WTC11 (cell line): ENCODE results near the gene SHISA7. TPM values are rescaled to one million over a fixed set of nuclear protein-coding genes. Genes with fewer than 3 reads are reported as not detected.
A peak's percentile ranks its signal among the peaks of the same experiment; 100 is the strongest.

Experiments
- AFF4 ChIP-seq: sonication (generic); formaldehyde crosslinking; IDR thresholded peaks from 2 replicates; pipeline ENCODE4 v1.8.1; 2023; ENCODE audit warnings: mild to moderate bottlenecking, missing genetic modification reagents, borderline replicate concordance
- ARID4B ChIP-seq: sonication (generic); formaldehyde crosslinking; IDR thresholded peaks from 2 replicates; pipeline ENCODE4 v1.8.0; 2023; ENCODE audit warnings: missing genetic modification reagents, mild to moderate bottlenecking, borderline replicate concordance
- CREB1 ChIP-seq: sonication (generic); formaldehyde crosslinking; IDR thresholded peaks from 2 replicates; pipeline ENCODE4 v1.8.0; 2023; ENCODE audit warnings: mild to moderate bottlenecking, missing genetic modification reagents
- ERG ChIP-seq: fragments of 250-450 bp; sonication (Bioruptor Pico); IDR thresholded peaks from 2 replicates; pipeline ENCODE4 v1.8.0; 2021; ENCODE audit warnings: mild to moderate bottlenecking
- ESRRA ChIP-seq: sonication (generic); formaldehyde crosslinking; IDR thresholded peaks from 2 replicates; pipeline ENCODE4 v1.8.1; 2022; ENCODE audit warnings: mild to moderate bottlenecking, missing genetic modification reagents, borderline replicate concordance
- ETV6 ChIP-seq: sonication (generic); formaldehyde crosslinking; IDR thresholded peaks from 2 replicates; pipeline ENCODE4 v1.8.1; 2022; ENCODE audit warnings: mild to moderate bottlenecking, missing genetic modification reagents
- FOXP1 ChIP-seq: sonication (generic); formaldehyde crosslinking; IDR thresholded peaks from 2 replicates; pipeline ENCODE4 v1.8.0; 2022; ENCODE audit warnings: missing genetic modification reagents, mild to moderate bottlenecking, moderate library complexity, borderline replicate concordance
- GABPB1 ChIP-seq: sonication (generic); formaldehyde crosslinking; IDR thresholded peaks from 2 replicates; pipeline ENCODE4 v1.8.1; 2023; ENCODE audit warnings: mild to moderate bottlenecking, missing genetic modification reagents
- IRF1 ChIP-seq: sonication (generic); formaldehyde crosslinking; IDR thresholded peaks from 2 replicates; pipeline ENCODE4 v1.8.0; 2023; ENCODE audit warnings: missing genetic modification reagents
- KAT7 ChIP-seq: sonication (generic); formaldehyde crosslinking; IDR thresholded peaks from 2 replicates; pipeline ENCODE4 v1.8.1; 2023; ENCODE audit warnings: missing genetic modification reagents, mild to moderate bottlenecking, borderline replicate concordance
- NFYB ChIP-seq: sonication (generic); formaldehyde crosslinking; conservative IDR thresholded peaks from 2 replicates; pipeline ENCODE4 v1.8.0; 2022; ENCODE audit warnings: low read depth, missing genetic modification reagents
- PREB ChIP-seq: sonication (generic); formaldehyde crosslinking; IDR thresholded peaks from 2 replicates; pipeline ENCODE4 v1.8.1; 2022; ENCODE audit warnings: mild to moderate bottlenecking, missing genetic modification reagents, moderate library complexity, borderline replicate concordance
- SMAD3 ChIP-seq: sonication (generic); formaldehyde crosslinking; IDR thresholded peaks from 2 replicates; pipeline ENCODE4 v1.8.0; 2022; ENCODE audit warnings: missing genetic modification reagents, mild to moderate bottlenecking, borderline replicate concordance
- SMAD4 ChIP-seq: sonication (generic); formaldehyde crosslinking; IDR thresholded peaks from 2 replicates; pipeline ENCODE4 v1.8.0; 2022; ENCODE audit warnings: mild to moderate bottlenecking, missing genetic modification reagents
- SOX15 ChIP-seq: fragments of 250-450 bp; sonication (Bioruptor Pico); IDR thresholded peaks from 2 replicates; pipeline ENCODE4 v1.9.0; 2021; ENCODE audit warnings: mild to moderate bottlenecking
- SP1 ChIP-seq: sonication (generic); formaldehyde crosslinking; conservative IDR thresholded peaks from 2 replicates; pipeline ENCODE4 v1.8.1; 2022; ENCODE audit warnings: missing genetic modification reagents
- TP53 ChIP-seq: sonication (generic); formaldehyde crosslinking; IDR thresholded peaks from 2 replicates; pipeline ENCODE4 v1.8.1; 2023; ENCODE audit warnings: mild to moderate bottlenecking, missing genetic modification reagents
- USF1 ChIP-seq: sonication (generic); formaldehyde crosslinking; IDR thresholded peaks from 2 replicates; pipeline ENCODE4 v1.8.0; 2022; ENCODE audit warnings: mild to moderate bottlenecking, missing genetic modification reagents
- USF2 ChIP-seq: sonication (generic); formaldehyde crosslinking; IDR thresholded peaks from 2 replicates; pipeline ENCODE4 v1.8.1; 2023; ENCODE audit warnings: mild to moderate bottlenecking, missing genetic modification reagents, moderate library complexity
- ZNF281 ChIP-seq: sonication (generic); formaldehyde crosslinking; IDR thresholded peaks from 2 replicates; pipeline ENCODE4 v1.8.0; 2023; ENCODE audit warnings: mild to moderate bottlenecking, missing genetic modification reagents
- total RNA-seq: library from RNA; stranded (reverse); gene quantifications from 3 replicates; pipeline ENCODE4 v1.2.3, GENCODE V29; 2021

SHISA7 gene
- total RNA-seq, 1 experiment from 2014 or later: 0.79 TPM

- TF ChIP-seq SMAD3 (no peak), CREB1 (CRISPR knock-in tag) (0 out of 2 replicates have a peak, but pooled peaks have one; percentile 54), ETV6 (peak; percentile 95), ZNF281 (CRISPR knock-in tag) (peak; percentile 53; the same call in 1 of the 2 replicates), ARID4B (CRISPR knock-in tag) (peak; percentile 93; the same call in 1 of the 2 replicates), USF2 (CRISPR knock-in tag) (no peak), TP53 (CRISPR knock-in tag) (no peak), SOX15 (CRISPR knock-in tag) (no peak), SMAD4 (CRISPR knock-in tag) (peak; percentile 52; the same call in 1 of the 2 replicates), USF1 (CRISPR knock-in tag) (peak; percentile 64), GABPB1 (peak; percentile 62), ESRRA (CRISPR knock-in tag) (0 out of 2 replicates have a peak, but pooled peaks have one; percentile 35), NFYB (CRISPR knock-in tag) (peak; percentile 37), SP1 (CRISPR knock-in tag) (peak; percentile 81; the same call in 1 of the 2 replicates), PREB (CRISPR knock-in tag) (no peak), IRF1 (CRISPR knock-in tag) (peak; percentile 69; the same call in 1 of the 2 replicates), ERG (CRISPR knock-in tag) (no peak), FOXP1 (peak; percentile 81; the same call in 1 of the 2 replicates), AFF4 (CRISPR knock-in tag) (0 out of 2 replicates have a peak, but pooled peaks have one; percentile 61), KAT7 (CRISPR knock-in tag) (peak; percentile 75; the same call in 1 of the 2 replicates)
These were observed 57.2 kb downstream of the SHISA7 start, which contains the start of gene RPL28 (continued) for GRCh38 chr19:55385724-55386492.
